Measurements from ENCODE around the gene SELPLG.
A peak's percentile ranks its signal among the peaks of the same experiment; 100 is the strongest.

SELPLG gene

GRCh38 chr12:108642269-108642870 is 8.7 kb upstream of the SELPLG start:
- H3K27me3 ChIP-seq (replicated peaks; ENCODE audit: insufficient read depth, low read length) = no peaks in the 10 kb centered on the region
- peak overlapping the region; percentile 76; the same call in 1 of the 2 replicates for H3K27ac ChIP-seq (ENCODE audit: low read length)
- no peaks in the 10 kb centered on the region for H3K9me2 ChIP-seq (replicated peaks; ENCODE audit: insufficient read depth, low read length)
- H3K4me1 ChIP-seq (ENCODE audit: low read length) = peaks cover 50% of the 10 kb centered on the region
- H3F3A ChIP-seq (ENCODE audit: insufficient read depth, low read length) = peaks cover 45% of the 10 kb centered on the region
- H3K79me2 ChIP-seq (ENCODE audit: low read length) = peaks cover 68% of the 10 kb centered on the region
- H2AFZ ChIP-seq (ENCODE audit: low read length) = no peak overlapping the region
- no peak overlapping the region for H3K9ac ChIP-seq (ENCODE audit: low read length)
- no peaks in the 10 kb centered on the region for H3K9me3 ChIP-seq (replicated peaks; ENCODE audit: insufficient read depth, low read length)
- no peak overlapping the region for H3K4me3 ChIP-seq (ENCODE audit: low read length)
- H3K4me2 ChIP-seq (ENCODE audit: low read depth, low read length) = no peak overlapping the region
- TF ChIP-seq EZH2 (optimal IDR thresholded peaks at IDR 0.05; ENCODE audit: low read depth, low read length) (no peak), EZH2phosphoT487 (IDR thresholded peaks at IDR 0.05; ENCODE audit: low read length) (no peak), CTCF (IDR thresholded peaks at IDR 0.05; ENCODE audit: low read length) (no peak)
- peaks cover 3% of the 10 kb centered on the region; the same call in 1 of the 2 replicates for H3K36me3 ChIP-seq (replicated peaks; ENCODE audit: insufficient read depth, low read length)
- no peaks in the 10 kb centered on the region for H4K20me1 ChIP-seq (ENCODE audit: insufficient read depth, low read length)
- DNase-seq = no peak

- no peak for TF ChIP-seq EZH2phosphoT487 (IDR thresholded peaks at IDR 0.05; ENCODE audit: low read length)
- TF ChIP-seq CTCF (IDR thresholded peaks at IDR 0.05; ENCODE audit: low read length) = no peak
- no peak for TF ChIP-seq EZH2 (optimal IDR thresholded peaks at IDR 0.05; ENCODE audit: low read depth, low read length)
- peak overlapping the region; percentile 76 for H3K27ac ChIP-seq (ENCODE audit: low read length)
Measured at GRCh38 chr12:108641446-108642268, 8.0 kb upstream of the SELPLG start.

GRCh38 chr12:108640802-108641445 is 7.2 kb upstream of the SELPLG start:
- H2AFZ ChIP-seq (ENCODE audit: low read length) = no peak overlapping the region
- TF ChIP-seq EZH2phosphoT487 (IDR thresholded peaks at IDR 0.05; ENCODE audit: low read length) (no peak), CTCF (IDR thresholded peaks at IDR 0.05; ENCODE audit: low read length) (0 out of 2 replicates have a peak, but pooled peaks have one; percentile 4)
- peak overlapping the region; percentile 76 for H3K27ac ChIP-seq (ENCODE audit: low read length)
- peaks cover 57% of the 10 kb centered on the region for H3F3A ChIP-seq (ENCODE audit: insufficient read depth, low read length)
- no peaks in the 10 kb centered on the region; the same call in 1 of the 2 replicates for H3K36me3 ChIP-seq (replicated peaks; ENCODE audit: insufficient read depth, low read length)
- no peaks in the 10 kb centered on the region for H3K9me2 ChIP-seq (replicated peaks; ENCODE audit: insufficient read depth, low read length)
- H3K9ac ChIP-seq (ENCODE audit: low read length) = peak overlapping the region; percentile 19; the same call in 1 of the 2 replicates
- H3K4me3 ChIP-seq (ENCODE audit: low read length) = no peak overlapping the region
- H3K4me1 ChIP-seq (ENCODE audit: low read length) = peaks cover 55% of the 10 kb centered on the region
- peak overlapping the region; percentile 52 for H3K4me2 ChIP-seq (ENCODE audit: low read depth, low read length)
- no peaks in the 10 kb centered on the region for H4K20me1 ChIP-seq (ENCODE audit: insufficient read depth, low read length)
- no peaks in the 10 kb centered on the region for H3K9me3 ChIP-seq (replicated peaks; ENCODE audit: insufficient read depth, low read length)
- DNase-seq = peak; percentile 87
- no peaks in the 10 kb centered on the region for H3K27me3 ChIP-seq (replicated peaks; ENCODE audit: insufficient read depth, low read length)
- H3K79me2 ChIP-seq (ENCODE audit: low read length) = peaks cover 68% of the 10 kb centered on the region

More at GRCh38 chr12:108641446-108642268, 8.0 kb upstream of the SELPLG start:
- DNase-seq = no peak
- H3K79me2 ChIP-seq (ENCODE audit: low read length) = peaks cover 73% of the 10 kb centered on the region
- no peak overlapping the region for H3K4me3 ChIP-seq (ENCODE audit: low read length)
- peaks cover 3% of the 10 kb centered on the region; the same call in 1 of the 2 replicates for H3K36me3 ChIP-seq (replicated peaks; ENCODE audit: insufficient read depth, low read length)
- no peak overlapping the region for H2AFZ ChIP-seq (ENCODE audit: low read length)
- no peaks in the 10 kb centered on the region for H4K20me1 ChIP-seq (ENCODE audit: insufficient read depth, low read length)
- H3K9me2 ChIP-seq (replicated peaks; ENCODE audit: insufficient read depth, low read length) = no peaks in the 10 kb centered on the region
- peak overlapping the region; percentile 52; the same call in 1 of the 2 replicates for H3K4me2 ChIP-seq (ENCODE audit: low read depth, low read length)
- peaks cover 51% of the 10 kb centered on the region for H3F3A ChIP-seq (ENCODE audit: insufficient read depth, low read length)
- peak overlapping the region; percentile 19; the same call in 1 of the 2 replicates for H3K9ac ChIP-seq (ENCODE audit: low read length)
- H3K9me3 ChIP-seq (replicated peaks; ENCODE audit: insufficient read depth, low read length) = no peaks in the 10 kb centered on the region
- H3K27me3 ChIP-seq (replicated peaks; ENCODE audit: insufficient read depth, low read length) = no peaks in the 10 kb centered on the region
- peaks cover 55% of the 10 kb centered on the region for H3K4me1 ChIP-seq (ENCODE audit: low read length)
